SK-N-SH treated with all-trans-retinoic acid at 6 μM for 48 hours (cell line): Measurements from ENCODE around the gene ENTREP3.

ENCODE experiments used
- ARNTL ChIP-seq: fragments of 450-650 bp; formaldehyde crosslinking; IDR thresholded peaks from 2 replicates; pipeline ENCODE4 v1.5.0; 2020; ENCODE audit warnings: low read depth, mild to moderate bottlenecking, moderate library complexity, borderline replicate concordance
- BACH2 ChIP-seq: fragments of 250-450 bp; sonication (Bioruptor Pico); IDR thresholded peaks from 2 replicates; pipeline ENCODE4 v1.9.0; 2021; ENCODE audit warnings: mild to moderate bottlenecking, borderline replicate concordance
- ESRRG ChIP-seq: fragments of 250-450 bp; sonication (Bioruptor Pico); IDR thresholded peaks from 2 replicates; pipeline ENCODE4 v1.6.1; 2021; ENCODE audit warnings: mild to moderate bottlenecking
- ISL1 ChIP-seq: fragments of 250-450 bp; sonication (Bioruptor Pico); IDR thresholded peaks from 2 replicates; pipeline ENCODE4 v2.1.2; 2022; ENCODE audit warnings: mild to moderate bottlenecking, moderate library complexity
- OSR1 ChIP-seq: fragments of 250-450 bp; sonication (Bioruptor Pico); IDR thresholded peaks from 2 replicates; pipeline ENCODE4 v1.8.0; 2022; ENCODE audit warnings: moderate library complexity, mild to moderate bottlenecking, inconsistent platforms
- PATZ1 ChIP-seq: fragments of 250-450 bp; sonication (Bioruptor Pico); IDR thresholded peaks from 2 replicates; pipeline ENCODE4 v1.8.0; 2020; ENCODE audit warnings: mild to moderate bottlenecking, moderate library complexity, borderline replicate concordance
- PPARA ChIP-seq: fragments of 250-450 bp; sonication (Bioruptor Pico); IDR thresholded peaks from 2 replicates; pipeline ENCODE4 v1.5.0; 2020; ENCODE audit warnings: mild to moderate bottlenecking, borderline replicate concordance
- RARB ChIP-seq: fragments of 250-450 bp; sonication (Bioruptor Pico); IDR thresholded peaks from 2 replicates; pipeline ENCODE4 v1.8.0; 2021; ENCODE audit warnings: mild to moderate bottlenecking, moderate library complexity
- SNAI2 ChIP-seq: fragments of 250-450 bp; sonication (Bioruptor Pico); IDR thresholded peaks from 2 replicates; pipeline ENCODE4 v1.5.0; 2020; ENCODE audit warnings: mild to moderate bottlenecking, moderate library complexity
- TCF4 ChIP-seq: fragments of 250-450 bp; sonication (Bioruptor Pico); IDR thresholded peaks from 2 replicates; pipeline ENCODE4 v1.8.0; 2021; ENCODE audit warnings: mild to moderate bottlenecking, moderate library complexity, borderline replicate concordance
- ZC3H10 ChIP-seq: fragments of 250-450 bp; sonication (Bioruptor Pico); IDR thresholded peaks from 2 replicates; pipeline ENCODE4 v1.5.1; 2021; ENCODE audit warnings: mild to moderate bottlenecking, moderate library complexity
- ZNF70 ChIP-seq: fragments of 450-650 bp; formaldehyde crosslinking; IDR thresholded peaks from 2 replicates; pipeline ENCODE4 v1.5.0; 2020; ENCODE audit warnings: mild to moderate bottlenecking, moderate library complexity
- TF ChIP-seq, protein P1 (sequence below): fragments of 250-450 bp; sonication (Bioruptor Pico); IDR thresholded peaks from 2 replicates; pipeline ENCODE4 v1.5.0; 2020; ENCODE audit warnings: mild to moderate bottlenecking, moderate library complexity

GRCh38 chr1:155198547-155198906, 56.8 kb downstream of the ENTREP3 start:
- no peak for TF ChIP-seq ARNTL (CRISPR knock-in tag)
- TF ChIP-seq OSR1 (CRISPR knock-in tag): no peak
- no peak for TF ChIP-seq ISL1 (CRISPR knock-in tag)
- no peak for TF ChIP-seq PPARA (CRISPR knock-in tag)
- no peak for TF ChIP-seq PATZ1
- no peak for TF ChIP-seq ESRRG
- TF ChIP-seq BACH2: no peak
- TF ChIP-seq TCF4: no peak
- TF ChIP-seq RARB (CRISPR knock-in tag): no peak
- TF ChIP-seq ZNF70 (CRISPR knock-in tag): no peak
- TF ChIP-seq, protein P1, sequence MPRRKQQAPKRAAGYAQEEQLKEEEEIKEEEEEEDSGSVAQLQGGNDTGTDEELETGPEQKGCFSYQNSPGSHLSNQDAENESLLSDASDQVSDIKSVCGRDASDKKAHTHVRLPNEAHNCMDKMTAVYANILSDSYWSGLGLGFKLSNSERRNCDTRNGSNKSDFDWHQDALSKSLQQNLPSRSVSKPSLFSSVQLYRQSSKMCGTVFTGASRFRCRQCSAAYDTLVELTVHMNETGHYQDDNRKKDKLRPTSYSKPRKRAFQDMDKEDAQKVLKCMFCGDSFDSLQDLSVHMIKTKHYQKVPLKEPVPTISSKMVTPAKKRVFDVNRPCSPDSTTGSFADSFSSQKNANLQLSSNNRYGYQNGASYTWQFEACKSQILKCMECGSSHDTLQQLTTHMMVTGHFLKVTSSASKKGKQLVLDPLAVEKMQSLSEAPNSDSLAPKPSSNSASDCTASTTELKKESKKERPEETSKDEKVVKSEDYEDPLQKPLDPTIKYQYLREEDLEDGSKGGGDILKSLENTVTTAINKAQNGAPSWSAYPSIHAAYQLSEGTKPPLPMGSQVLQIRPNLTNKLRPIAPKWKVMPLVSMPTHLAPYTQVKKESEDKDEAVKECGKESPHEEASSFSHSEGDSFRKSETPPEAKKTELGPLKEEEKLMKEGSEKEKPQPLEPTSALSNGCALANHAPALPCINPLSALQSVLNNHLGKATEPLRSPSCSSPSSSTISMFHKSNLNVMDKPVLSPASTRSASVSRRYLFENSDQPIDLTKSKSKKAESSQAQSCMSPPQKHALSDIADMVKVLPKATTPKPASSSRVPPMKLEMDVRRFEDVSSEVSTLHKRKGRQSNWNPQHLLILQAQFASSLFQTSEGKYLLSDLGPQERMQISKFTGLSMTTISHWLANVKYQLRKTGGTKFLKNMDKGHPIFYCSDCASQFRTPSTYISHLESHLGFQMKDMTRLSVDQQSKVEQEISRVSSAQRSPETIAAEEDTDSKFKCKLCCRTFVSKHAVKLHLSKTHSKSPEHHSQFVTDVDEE (CRISPR knock-in tag): no peak
- TF ChIP-seq ZC3H10 (CRISPR knock-in tag): no peak
- TF ChIP-seq SNAI2 (CRISPR knock-in tag): no peak
